Glutamatergic neuron (in vitro differentiated cells): Measurements from ENCODE around the gene TGFB2. TPM values are rescaled to one million over a fixed set of nuclear protein-coding genes. Genes with fewer than 3 reads are reported as not detected.

Experiments
- DNase-seq: peaks from one replicate; pipeline ENCODE4 v3.0.0; 2022
- H3K27ac Mint-ChIP-seq: one replicate; pipeline ENCODE4 v1.8.0; 2020; ENCODE audit warnings: mild to moderate bottlenecking, mixed read lengths, inconsistent platforms; ENCODE audit not compliant: unreplicated experiment
- H3K27me3 Mint-ChIP-seq: one replicate; pipeline ENCODE4 v1.8.0; 2020; ENCODE audit warnings: mild to moderate bottlenecking, moderate library complexity, mixed read lengths, inconsistent platforms; ENCODE audit not compliant: unreplicated experiment
- H3K36me3 Mint-ChIP-seq: one replicate; pipeline ENCODE4 v1.8.0; 2020; ENCODE audit warnings: mild to moderate bottlenecking, mixed read lengths, inconsistent platforms; ENCODE audit not compliant: unreplicated experiment
- H3K4me1 Mint-ChIP-seq: one replicate; pipeline ENCODE4 v1.8.0; 2020; ENCODE audit warnings: mild to moderate bottlenecking, low read depth, mixed read lengths, inconsistent platforms; ENCODE audit not compliant: unreplicated experiment
- H3K4me3 Mint-ChIP-seq: one replicate; pipeline ENCODE4 v1.8.0; 2020; ENCODE audit warnings: mild to moderate bottlenecking, mixed read lengths, inconsistent platforms; ENCODE audit not compliant: unreplicated experiment
- H3K9me3 Mint-ChIP-seq: one replicate; pipeline ENCODE4 v1.8.0; 2020; ENCODE audit warnings: mild to moderate bottlenecking, moderate library complexity, mixed read lengths, inconsistent platforms; ENCODE audit not compliant: unreplicated experiment
- CTCF ChIP-seq: fragments of 200-600 bp; sonication (generic); IDR thresholded peaks from one replicate; pipeline ENCODE4 v1.5.0; 2021; ENCODE audit not compliant: partially characterized antibody, unreplicated experiment
- total RNA-seq: library from RNA; stranded (reverse); fragmentation: NEBNext Ultra II Directional; extraction: Animal tissue kit (Norgen Biotek cat#: 25700); gene quantifications from one replicate; pipeline ENCODE4 v1.2.1, GENCODE V29; 2021; ENCODE audit not compliant: unreplicated experiment

TGFB2 gene
- total RNA-seq, 1 donor from 2014 or later, result 2.0 TPM

DNA sequence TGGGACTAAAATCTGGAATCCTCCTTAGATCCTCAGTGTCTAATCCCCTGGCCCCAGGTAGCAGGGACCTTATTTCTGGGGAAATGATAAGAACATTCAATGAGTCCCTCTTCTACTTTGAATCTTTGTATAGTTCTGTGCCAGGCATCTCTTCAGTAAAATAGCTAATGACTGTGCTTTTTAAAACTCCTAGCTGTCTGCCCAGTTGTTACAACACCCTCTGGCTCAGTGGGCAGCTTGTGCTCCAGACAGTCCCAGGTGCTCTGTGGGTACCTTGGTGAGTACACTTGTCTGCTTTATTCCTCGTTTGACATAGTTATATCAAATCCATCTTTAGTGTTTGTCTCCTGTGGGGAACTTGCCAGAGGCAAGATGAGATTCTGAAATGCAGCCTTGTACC, 18.0 kb downstream of the TGFB2 start:
- peaks cover 15% of the 10 kb centered on the region for H3K4me1 Mint-ChIP-seq
- peaks cover 4% of the 10 kb centered on the region for H3K36me3 Mint-ChIP-seq
- H3K9me3 Mint-ChIP-seq, result peaks cover 11% of the 10 kb centered on the region
- DNase-seq, result no peak
- no peak overlapping the region for H3K27ac Mint-ChIP-seq
- H3K4me3 Mint-ChIP-seq, result no peak overlapping the region
- TF ChIP-seq CTCF, result no peak
- peaks cover 8% of the 10 kb centered on the region for H3K27me3 Mint-ChIP-seq

DNA sequence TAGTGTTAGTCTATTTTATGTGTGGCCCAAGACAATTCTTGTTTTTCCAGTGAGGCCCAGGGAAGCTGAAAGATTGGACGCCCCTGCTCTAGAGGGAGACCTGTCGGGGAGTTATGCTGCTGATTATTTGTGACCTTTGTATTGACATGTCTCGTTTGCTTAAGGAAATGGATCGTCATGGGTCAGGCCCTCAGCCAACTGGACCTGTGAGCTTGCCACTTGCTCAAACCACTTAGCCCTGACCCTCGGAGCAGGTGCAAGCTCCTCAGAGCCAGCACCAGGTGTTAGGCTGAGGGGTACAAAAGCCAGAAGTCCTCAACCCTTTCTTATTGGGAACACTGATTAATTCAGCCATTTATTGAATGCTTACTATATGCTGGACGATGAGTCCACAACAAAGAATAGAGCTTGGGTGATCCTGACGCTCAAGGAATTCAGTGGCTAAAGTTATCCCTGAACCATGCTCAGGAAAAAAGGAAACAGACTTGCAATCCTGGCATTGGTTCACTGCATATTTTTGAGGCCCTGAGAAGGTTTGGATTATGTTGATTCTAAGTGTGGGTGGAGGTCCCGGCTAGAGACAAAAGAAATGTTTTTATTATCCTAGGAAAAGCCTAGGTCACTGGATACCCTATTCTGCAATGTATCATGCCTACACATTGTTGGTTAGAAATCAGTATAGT, 19.0 kb downstream of the TGFB2 start:
- DNase-seq, result no peak
- H3K4me1 Mint-ChIP-seq, result peaks cover 15% of the 10 kb centered on the region
- no peak for TF ChIP-seq CTCF
- peaks cover 11% of the 10 kb centered on the region for H3K9me3 Mint-ChIP-seq
- H3K27ac Mint-ChIP-seq, result no peak overlapping the region
- H3K36me3 Mint-ChIP-seq, result peaks cover 4% of the 10 kb centered on the region
- no peak overlapping the region for H3K4me3 Mint-ChIP-seq
- H3K27me3 Mint-ChIP-seq, result peaks cover 8% of the 10 kb centered on the region

- TF ChIP-seq CTCF, result no peak
- no peak overlapping the region for H3K4me3 Mint-ChIP-seq
- no peak for DNase-seq
- no peak overlapping the region for H3K27ac Mint-ChIP-seq
- H3K27me3 Mint-ChIP-seq, result peaks cover 8% of the 10 kb centered on the region
- peaks cover 14% of the 10 kb centered on the region for H3K4me1 Mint-ChIP-seq
- H3K9me3 Mint-ChIP-seq, result peaks cover 11% of the 10 kb centered on the region
- H3K36me3 Mint-ChIP-seq, result peaks cover 4% of the 10 kb centered on the region
These were observed 20.3 kb downstream of the TGFB2 start for GRCh38 chr1:218365226-218365999.

DNA sequence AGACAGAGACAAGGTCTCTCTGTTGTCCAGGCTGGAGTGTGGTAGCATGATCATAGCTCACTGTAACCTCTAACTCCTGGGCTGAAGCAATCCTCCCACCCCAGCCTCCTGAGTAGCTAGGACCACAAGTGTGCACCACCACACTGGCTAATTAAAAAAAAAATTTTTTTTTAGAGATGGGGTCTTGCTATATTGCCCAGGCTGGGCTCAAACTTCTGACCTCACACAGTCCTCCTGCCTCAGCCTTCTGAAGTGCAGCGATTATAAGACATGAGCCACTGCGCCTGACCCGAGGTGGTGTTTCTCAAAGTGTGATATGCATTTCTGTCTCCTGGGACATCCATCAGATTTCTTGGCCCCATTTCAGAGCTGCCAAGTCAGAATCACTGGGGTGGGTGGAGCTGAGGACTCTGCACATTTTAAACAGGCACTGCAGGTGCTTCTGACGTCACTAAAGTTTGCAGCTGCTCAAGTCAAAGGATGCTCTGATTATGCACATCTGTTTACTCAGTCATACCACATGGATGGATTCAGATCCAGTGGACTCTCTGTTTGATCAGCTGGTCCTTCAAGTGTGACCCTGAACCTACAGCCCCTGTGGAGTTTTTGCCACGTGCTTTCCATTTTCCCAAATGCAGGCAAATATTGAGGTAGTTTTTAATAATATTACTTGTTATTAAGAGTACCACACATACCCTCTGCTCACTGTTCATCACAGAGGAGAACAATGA, 21.4 kb downstream of the TGFB2 start:
- DNase-seq, result no peak
- Mint-ChIP-seq H3K27ac (no peak overlapping the region), H3K4me1 (peaks cover 12% of the 10 kb centered on the region), H3K4me3 (no peak overlapping the region), H3K9me3 (peaks cover 6% of the 10 kb centered on the region), H3K36me3 (peaks cover 4% of the 10 kb centered on the region), H3K27me3 (peaks cover 6% of the 10 kb centered on the region)
- no peak for TF ChIP-seq CTCF

DNA sequence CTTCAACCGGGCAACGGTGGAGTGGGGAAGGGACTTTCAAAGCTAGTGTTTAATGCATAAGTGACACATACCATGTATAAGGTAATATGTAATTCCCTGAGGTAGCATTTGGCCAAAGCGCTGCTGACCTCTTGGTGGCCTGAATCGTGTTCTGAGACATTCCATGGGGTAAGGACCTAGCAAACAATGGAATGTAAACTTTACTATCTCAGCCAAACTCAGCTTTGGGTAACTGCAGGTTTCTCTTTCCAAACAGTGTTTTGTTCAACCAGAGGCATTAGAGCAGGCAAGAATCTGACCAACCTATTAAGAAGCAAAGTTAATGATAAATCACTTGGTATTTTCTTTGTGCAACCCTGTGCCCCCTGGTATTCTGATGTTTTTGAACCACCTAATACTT, 22.0 kb downstream of the TGFB2 start:
- Mint-ChIP-seq H3K4me3 (no peak overlapping the region), H3K27ac (no peak overlapping the region), H3K27me3 (no peaks in the 10 kb centered on the region), H3K9me3 (peaks cover under 1% of the 10 kb centered on the region), H3K4me1 (peaks cover 12% of the 10 kb centered on the region), H3K36me3 (no peaks in the 10 kb centered on the region)
- no peak for DNase-seq
- no peak for TF ChIP-seq CTCF
